Caki2 (cell line): Measurements from ENCODE around the gene FANCI. TPM values are rescaled to one million over a fixed set of nuclear protein-coding genes. Genes with fewer than 3 reads are reported as not detected.

Experiments used
- DNase-seq: peaks from one replicate; pipeline ENCODE4 v3.0.0-alpha.2; 2015; ENCODE audit warnings: low read depth
- in situ Hi-C: cut with HindIII; loops from 2 replicates; pipeline ENCODE4 v1.10.0; 2016; ENCODE audit warnings: low sequenced_read_pairs, low pct_unique_long_range_greater_than_20kb, mixed read lengths
- total RNA-seq: library from RNA; depleted of rRNA; stranded (reverse); fragments of >200 nt; shearing (Covaris generic); gene quantifications from 2 replicates; pipeline ENCODE4 v1.2.3, GENCODE V29; 2014; ENCODE audit warnings: low replicate concordance; rRNA removed

Gene FANCI
- 27.0 and 35.7 TPM in 2 replicates for total RNA-seq

- in situ Hi-C loops = no loop called here
Measured at GRCh38 chr15:89243691-89244573, at the start of gene FANCI. Gene FANCI (plus strand): TSS chr15:89243979. CDS start chr15:89247648, 3,669 bp downstream.

DNA sequence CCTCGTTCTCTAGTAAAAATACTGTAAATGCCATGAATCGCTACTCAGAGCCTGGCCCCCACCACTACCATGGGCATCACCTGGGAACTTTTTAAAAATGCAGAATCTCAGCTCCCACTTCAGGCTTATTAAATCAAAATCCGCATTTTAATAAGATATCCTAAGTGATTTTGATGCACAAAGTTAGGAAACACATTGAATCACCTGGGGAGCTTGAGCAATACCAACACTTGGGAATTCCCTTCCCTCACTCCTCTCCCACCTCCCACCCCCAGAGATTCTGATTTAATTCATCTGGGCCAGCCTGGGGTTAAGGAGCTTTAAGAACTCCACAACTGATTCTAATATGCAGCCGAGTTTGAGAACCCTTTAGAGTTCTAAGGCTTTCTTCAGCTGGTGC lies 49.2 kb upstream of the FANCI start:
- in situ Hi-C loops = no loop called here
- no peak for DNase-seq

More at GRCh38 chr15:89243691-89244573, at the start of gene FANCI:
- peak; percentile 92 for DNase-seq

DNA sequence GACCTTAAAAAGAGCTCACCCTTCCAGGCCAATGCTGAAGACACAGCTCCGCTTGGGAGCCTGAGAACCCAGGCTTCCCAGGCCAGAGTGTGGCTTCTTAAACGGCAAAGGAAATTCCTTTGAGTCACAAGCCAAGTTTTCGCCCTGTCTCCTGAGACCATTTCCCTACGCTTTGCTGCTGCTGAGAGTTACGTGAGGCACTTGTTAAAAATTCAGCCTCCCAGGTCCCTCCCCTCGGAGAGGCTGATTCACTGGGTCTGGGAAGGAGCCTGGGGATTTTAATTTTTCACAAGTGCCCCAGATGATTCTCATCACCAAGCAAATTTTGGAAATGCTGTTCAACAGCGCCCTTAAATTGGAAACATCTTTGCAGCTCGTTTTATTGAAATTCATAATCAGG lies 47.9 kb upstream of the FANCI start:
- DNase-seq = no peak
- in situ Hi-C loops = no loop called here

DNA sequence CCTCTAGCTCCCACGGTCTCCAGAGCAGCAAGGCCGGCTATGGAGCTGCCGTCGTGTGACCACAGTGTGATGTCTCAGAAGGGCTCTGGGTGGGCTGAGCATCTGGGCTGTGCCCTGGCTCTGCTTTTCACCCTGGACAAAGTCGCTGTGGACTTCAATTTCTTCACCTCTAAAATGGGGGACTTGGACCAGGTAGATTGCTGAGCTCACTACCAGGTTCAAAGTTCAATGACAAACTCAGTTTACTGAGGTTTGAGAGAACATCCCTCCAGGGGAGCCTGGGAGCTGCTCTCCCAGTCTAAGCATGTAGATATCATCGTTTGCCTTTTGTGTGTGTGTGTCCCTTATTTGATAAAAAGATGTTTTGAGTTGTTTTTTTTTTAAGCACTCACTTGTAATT lies 47.5 kb upstream of the FANCI start:
- no peak for DNase-seq
- in situ Hi-C loops = no loop called here

GRCh38 chr15:89196994-89197393 lies 46.8 kb upstream of the FANCI start:
- DNase-seq = no peak
- in situ Hi-C loops = no loop called here

DNA sequence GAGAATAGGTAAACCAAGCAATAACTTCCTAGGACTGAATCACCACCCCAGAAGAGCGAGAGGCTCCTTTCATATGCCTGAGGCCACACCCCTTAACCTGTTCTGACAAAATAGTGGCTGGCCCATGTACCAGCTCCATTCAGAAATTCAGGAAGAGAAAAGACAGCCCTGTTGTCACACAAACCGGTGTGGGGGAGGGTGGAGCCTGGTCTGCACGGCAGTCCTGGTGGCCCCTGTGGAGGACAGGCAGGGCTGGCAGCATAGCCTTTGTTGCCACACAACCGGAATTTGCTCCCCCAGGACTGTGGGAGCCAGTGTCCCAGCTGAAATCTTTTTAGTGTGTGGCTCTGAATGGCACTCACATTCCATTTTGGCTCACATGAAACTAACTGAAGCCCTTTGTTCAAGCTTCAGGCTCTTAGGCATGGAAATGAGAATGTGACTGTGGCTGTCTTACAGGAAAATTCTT lies 46.2 kb upstream of the FANCI start:
- no peak for DNase-seq
- in situ Hi-C loops = no loop called here

- DNase-seq = no peak
- in situ Hi-C loops = no loop called here
Measured at GRCh38 chr15:89198196-89198595, 45.6 kb upstream of the FANCI start.

DNA sequence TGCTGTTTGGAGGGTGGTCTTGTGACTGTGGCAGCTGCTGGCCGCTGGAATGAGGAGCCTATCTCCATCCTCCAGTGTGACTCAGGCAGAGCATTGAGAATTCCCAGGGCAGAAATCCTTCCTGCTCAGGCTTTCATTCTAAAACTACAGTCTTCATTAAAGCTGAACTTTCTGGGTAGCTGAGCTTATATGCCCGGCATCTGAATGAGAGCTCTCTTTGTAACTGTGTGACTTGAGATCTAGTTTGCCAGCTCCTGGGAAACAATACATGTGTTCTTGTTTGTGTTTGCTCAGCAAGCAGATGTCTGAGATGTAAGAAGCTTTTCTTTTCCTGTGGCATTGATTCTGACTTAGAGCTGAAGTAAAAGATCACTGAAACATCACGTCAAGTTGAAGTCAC lies 44.8 kb upstream of the FANCI start:
- DNase-seq = no peak
- in situ Hi-C loops = no loop called here

DNA sequence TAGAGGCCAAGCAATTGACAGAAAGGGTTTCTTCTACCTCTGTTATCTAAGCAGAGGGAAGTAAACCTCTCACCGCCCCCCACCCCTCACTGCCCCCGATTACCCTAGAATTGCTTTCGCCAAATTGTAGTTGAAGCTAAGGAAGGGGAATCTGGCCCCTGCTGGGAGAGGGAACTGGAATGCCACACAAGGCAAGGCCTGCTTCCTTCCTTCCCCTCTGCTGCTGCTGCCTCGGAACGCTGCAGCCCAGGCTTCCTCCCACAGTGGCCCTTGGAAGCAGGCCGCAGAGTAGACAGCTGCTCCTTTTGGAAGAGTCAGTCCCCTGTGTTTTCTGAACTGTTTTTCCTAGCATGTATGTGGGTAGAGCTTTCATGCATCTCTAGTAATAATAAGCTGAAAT lies 44.0 kb upstream of the FANCI start:
- in situ Hi-C loops = no loop called here

DNA sequence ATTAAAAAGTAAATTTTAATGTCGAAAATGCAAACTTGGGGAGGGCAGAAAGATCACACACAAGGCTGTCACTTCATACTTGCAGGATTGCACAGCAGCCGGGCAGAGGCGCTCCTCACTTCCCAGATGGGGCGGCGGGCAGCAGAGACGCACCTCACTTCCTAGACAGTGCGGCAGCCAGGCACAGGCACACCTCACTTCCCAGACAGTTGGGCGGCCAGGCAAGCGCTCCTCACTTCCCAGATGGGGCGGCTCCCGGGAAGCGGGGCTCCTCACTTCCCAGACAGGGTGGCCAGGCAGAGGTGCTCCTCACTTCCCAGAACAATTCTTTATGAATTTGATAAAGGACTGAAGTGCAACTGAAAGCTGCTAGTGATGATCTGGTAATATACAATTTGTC lies 43.6 kb upstream of the FANCI start:
- in situ Hi-C loops = no loop called here

More for the DNA sequence above, 44.0 kb upstream of the FANCI start:
- no peak for DNase-seq

GRCh38 chr15:89201465-89202005 lies 42.2 kb upstream of the FANCI start:
- in situ Hi-C loops = no loop called here
- no peak for DNase-seq

More for the DNA sequence above, 43.6 kb upstream of the FANCI start:
- no peak for DNase-seq

DNA sequence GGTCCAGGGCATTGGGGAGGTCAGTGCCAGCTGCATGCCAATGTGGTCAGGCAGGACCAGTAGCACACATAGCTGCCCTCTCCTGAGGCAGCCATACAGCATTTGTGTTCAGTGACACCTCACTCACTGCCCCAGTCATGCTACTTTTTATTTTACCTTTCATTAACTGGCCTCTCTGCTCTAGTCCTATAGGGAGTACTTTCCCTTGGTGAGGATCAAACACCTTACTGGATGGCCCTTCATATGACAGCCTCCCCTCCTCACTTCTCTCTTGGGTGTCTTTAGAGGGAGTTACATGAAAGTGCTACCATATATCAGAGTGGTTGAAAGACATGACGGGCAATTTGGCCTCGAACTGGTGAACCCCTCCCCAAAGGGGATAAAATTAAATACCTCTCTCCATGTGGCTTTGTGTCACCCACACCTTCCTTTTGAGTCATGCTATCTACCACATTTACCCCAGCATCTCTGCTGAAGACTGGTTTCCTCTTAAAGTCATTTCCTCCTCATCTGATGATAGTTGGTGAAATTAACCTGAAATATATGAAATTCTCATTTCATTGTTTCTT lies 40.0 kb upstream of the FANCI start:
- in situ Hi-C loops = no loop called here
- no peak for DNase-seq

- in situ Hi-C loops = no loop called here
- no peak for DNase-seq
Measured at GRCh38 chr15:89205991-89206585, 37.7 kb upstream of the FANCI start.

DNA sequence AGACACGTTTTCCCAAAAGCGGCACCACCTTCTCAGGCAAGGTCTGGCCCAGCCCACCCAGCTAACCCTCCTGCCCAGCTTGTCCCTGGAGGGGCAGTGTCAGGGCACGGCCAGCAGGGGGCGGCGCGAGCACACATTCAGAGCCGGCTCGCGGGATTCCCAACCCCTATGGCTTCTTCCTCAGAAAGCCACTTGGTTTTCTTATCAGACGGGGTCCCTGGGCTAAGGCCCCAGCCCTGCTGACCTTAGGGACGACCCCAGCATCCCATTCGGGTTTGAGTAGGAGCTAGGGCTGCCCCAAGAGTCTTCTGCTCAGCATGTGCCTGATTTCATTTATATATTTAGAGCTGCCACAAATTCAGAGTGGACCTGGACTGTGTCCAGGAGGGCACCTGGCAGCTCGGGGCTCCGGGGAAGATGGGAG lies 36.9 kb upstream of the FANCI start:
- in situ Hi-C loops = no loop called here
- DNase-seq = peak; percentile 59

DNA sequence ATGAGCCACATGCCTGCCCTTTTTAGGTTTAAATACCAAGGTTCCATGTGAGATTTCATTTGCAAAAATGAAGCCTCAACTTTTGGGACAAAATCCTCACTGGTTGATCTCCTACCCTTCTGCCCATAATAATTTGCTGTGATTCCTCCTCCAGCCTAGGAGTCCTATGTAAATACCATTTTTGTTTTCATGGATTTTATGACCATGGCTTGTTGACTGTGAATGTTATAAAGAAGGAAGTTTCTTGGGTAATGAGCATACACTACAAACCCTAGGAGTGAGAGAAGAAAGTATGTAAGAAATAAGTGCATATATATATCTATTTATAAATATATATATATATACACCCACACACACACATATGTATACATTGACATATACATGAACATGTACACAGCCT lies 35.5 kb upstream of the FANCI start:
- DNase-seq = no peak
- in situ Hi-C loops = no loop called here

GRCh38 chr15:89209057-89209456 lies 34.7 kb upstream of the FANCI start:
- in situ Hi-C loops = no loop called here

GRCh38 chr15:89211678-89212170 lies 32.1 kb upstream of the FANCI start:
- DNase-seq = no peak
- in situ Hi-C loops = no loop called here

More at GRCh38 chr15:89209057-89209456, 34.7 kb upstream of the FANCI start:
- DNase-seq = no peak

- in situ Hi-C loops = no loop called here
- DNase-seq = no peak
Measured at GRCh38 chr15:89215627-89216026, 28.2 kb upstream of the FANCI start.

- DNase-seq = no peak
- in situ Hi-C loops = no loop called here
Measured at GRCh38 chr15:89217031-89217430, 26.7 kb upstream of the FANCI start.
